GM21717 (cell line): Measurements from ENCODE around the gene ERBB3.

Source experiments
- ATAC-seq: cut with Tn5 transposase; IDR thresholded peaks from one replicate; pipeline ENCODE4 v1.9.1; 2021; ENCODE audit warnings: mild to moderate bottlenecking, moderate library complexity; ENCODE audit not compliant: unreplicated experiment

The ERBB3 gene

DNA sequence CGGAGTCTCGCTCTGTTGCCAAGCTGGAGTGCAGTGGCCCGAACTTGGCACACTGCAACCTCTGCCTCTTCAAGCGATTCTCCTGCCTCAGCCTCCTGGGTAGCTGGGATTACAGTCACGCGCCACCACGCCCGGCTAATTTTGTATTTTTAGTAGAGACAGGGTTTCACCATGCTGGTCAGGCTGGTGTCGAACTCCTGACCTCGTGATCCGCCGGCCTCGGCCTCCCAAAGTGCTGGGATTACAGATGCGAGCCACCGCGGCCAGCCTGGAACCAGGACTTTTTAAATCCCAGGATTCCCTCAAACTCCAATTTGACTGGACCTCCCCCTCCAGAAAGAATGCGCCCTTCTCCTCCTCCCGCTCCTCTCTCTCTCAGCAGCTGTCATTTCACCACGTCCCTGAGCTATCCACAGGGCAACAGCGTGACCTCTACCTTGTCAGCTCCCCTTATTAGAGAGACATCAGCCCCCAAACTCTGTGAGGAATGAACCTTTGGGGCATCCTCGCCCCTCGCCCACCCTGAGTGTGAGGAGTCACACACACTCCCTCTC, 50.1 kb downstream of the ERBB3 start:
- no peak for ATAC-seq

DNA sequence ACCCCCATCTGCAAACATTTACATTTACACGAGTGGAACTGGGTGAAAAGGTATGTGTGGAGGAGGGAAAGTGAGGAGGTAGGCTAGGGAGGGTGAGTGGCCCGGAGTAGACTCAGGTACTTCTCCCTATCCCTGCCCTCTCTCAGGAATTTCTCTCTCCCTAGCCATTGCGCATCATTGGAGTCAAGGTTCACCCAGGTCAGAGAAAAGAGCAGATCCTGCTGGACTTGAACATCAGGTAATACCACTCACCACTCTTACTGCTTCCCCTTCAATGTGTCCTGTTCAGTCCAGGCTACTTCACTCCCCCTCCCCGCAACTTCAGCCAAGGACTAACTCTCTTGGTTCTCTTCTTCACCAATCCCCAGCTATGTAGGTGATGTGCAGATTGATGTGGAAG, 50.9 kb downstream of the ERBB3 start:
- ATAC-seq, result no peak

DNA sequence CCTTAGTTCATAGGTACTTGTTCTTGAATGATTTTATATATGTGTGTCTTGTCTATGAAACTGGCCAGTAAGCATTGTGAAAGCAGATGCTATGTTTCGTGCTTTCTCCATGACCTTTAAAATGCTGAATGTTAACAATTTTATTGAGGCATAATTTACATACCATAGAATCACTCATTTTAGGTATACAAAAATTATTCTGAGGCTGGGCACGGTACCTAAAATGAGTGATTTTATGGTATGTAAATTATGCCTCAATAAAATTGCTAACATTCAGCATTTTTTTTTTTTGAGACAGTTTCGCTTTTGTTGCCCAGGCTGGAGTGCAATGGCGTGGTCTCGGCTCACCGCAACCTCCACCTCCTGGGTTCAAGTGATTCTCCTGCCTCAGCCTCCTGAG, 54.9 kb downstream of the ERBB3 start:
- ATAC-seq, result no peak

- ATAC-seq, result no peak
Observed at GRCh38 chr12:56137853-56138571, 58.0 kb downstream of the ERBB3 start.

- ATAC-seq, result no peak
Observed at GRCh38 chr12:56141946-56142784, 62.2 kb downstream of the ERBB3 start.

GRCh38 chr12:56143217-56143616, 63.3 kb downstream of the ERBB3 start:
- ATAC-seq, result no peak

GRCh38 chr12:56143870-56144269, 63.9 kb downstream of the ERBB3 start:
- no peak for ATAC-seq

DNA sequence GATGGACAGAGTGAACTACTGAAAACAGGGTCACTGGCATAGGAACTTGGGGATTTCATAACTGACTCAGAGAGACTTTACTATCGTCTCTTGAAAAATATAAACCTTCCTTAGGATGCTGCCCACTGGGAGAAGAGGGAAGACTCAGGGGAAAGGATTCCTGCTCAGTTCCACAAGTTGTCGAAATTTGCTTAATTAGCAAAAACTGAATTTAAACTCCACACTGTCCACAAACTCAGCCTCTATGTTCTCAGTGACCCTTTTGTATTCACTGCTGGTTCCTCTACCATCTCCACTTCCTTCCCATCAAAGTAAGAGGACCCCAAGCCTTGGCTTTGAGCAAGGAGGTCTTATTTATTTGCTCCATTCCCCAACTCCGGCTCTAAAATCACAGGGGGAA, 65.3 kb downstream of the ERBB3 start:
- ATAC-seq, result no peak

GRCh38 chr12:56146492-56147460, 66.8 kb downstream of the ERBB3 start:
- ATAC-seq, result no peak

DNA sequence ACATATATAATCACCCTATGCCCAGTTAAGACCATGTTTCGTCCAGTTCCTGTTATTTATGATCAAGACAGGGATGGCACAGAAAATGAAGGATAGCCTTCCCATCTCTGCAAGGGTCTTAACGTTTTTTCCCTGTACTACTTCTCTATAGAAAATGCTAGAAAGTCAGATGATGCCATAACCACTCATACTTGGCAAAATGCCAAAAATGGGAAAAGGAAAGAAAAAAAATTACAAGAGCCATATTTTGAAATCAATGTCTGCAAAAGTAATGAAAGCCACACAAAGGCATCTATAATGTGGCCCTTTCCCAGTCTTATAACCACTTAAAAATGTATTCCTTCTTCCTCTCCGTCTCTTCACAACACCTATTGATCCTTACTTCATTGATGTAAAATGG, 70.6 kb downstream of the ERBB3 start:
- no peak for ATAC-seq

- ATAC-seq, result peak; percentile 42
Observed at GRCh38 chr12:56151672-56152131, 71.7 kb downstream of the ERBB3 start.

DNA sequence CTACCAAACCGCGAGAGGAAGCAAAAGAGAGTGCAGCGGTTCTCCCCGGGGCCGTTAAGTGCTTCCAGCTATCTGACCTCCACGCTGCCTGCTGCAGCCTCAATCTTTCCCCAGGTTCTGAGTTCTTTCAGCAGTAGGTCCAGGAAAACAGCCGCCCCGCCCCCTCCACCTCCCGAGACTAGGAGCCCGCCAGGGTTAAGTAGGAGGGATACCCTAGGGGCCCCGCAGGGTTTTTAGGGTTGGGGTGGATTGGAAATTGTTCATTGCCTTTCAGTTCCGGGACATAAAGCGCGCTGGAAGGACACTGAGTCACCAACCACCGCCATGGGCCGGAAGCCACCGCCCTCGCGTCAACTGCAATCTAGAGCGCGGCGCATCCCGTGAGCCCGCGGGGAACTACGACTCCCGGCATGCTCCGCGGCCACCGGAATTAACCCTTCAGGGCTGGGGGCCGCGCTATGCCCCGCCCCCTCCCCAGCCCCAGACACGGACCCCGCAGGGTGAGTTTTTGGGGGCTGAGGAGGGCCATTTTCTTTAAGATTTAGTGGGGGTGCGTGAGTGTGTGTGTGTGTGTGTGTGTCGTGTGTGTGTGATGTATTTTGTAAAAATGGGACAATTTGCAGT, 72.3 kb downstream of the ERBB3 start, which contains the start of gene MYL6B:
TSS of gene MYL6B (plus strand) at position 456 of the 624 bp plus-strand sequence. CDS start 1,332 bp downstream, outside the sequence.
- peak; percentile 79 for ATAC-seq
